K562 (cell line): Measurements from ENCODE around the gene FES. TPM values are rescaled to one million over a fixed set of nuclear protein-coding genes. Genes with fewer than 3 reads are reported as not detected.
A peak's percentile ranks its signal among the peaks of the same experiment; 100 is the strongest.

ENCODE experiments used
- ARHGAP35 ChIP-seq: fragments of 450-650 bp; IDR thresholded peaks from 2 replicates; pipeline ENCODE4 v1.6.1; 2018; ENCODE audit not compliant: partially characterized antibody
- CREM ChIP-seq: IDR thresholded peaks from 2 replicates; pipeline ENCODE4 v1.6.1; 2014; ENCODE audit warnings: antibody characterized with exemption, low read depth
- CXXC5 ChIP-seq: fragments of 250-450 bp; sonication (Bioruptor Pico); IDR thresholded peaks from 2 replicates; pipeline ENCODE4 v1.8.0; 2022; ENCODE audit warnings: inconsistent platforms, mild to moderate bottlenecking, moderate library complexity
- ETS1 ChIP-seq: conservative IDR thresholded peaks from 2 replicates; pipeline ENCODE4 v1.6.1; 2011; ENCODE audit warnings: low read depth, mild to moderate bottlenecking, low read length; ENCODE audit not compliant: control insufficient read depth
- GATAD2A ChIP-seq: fragments of 450-650 bp; IDR thresholded peaks from 2 replicates; pipeline ENCODE4 v1.6.1; 2017
- IRF2 ChIP-seq: sonication (generic); formaldehyde crosslinking; IDR thresholded peaks from 2 replicates; pipeline ENCODE4 v1.8.1; 2022; ENCODE audit warnings: mild to moderate bottlenecking, missing genetic modification reagents
- KLF13 ChIP-seq: fragments of 450-650 bp; IDR thresholded peaks from 2 replicates; pipeline ENCODE4 v1.6.1; 2016; ENCODE audit warnings: missing genetic modification characterization, low read depth, mild to moderate bottlenecking, missing compliant biosample characterization, moderate library complexity, borderline replicate concordance
- MAFG ChIP-seq: fragments of 450-650 bp; conservative IDR thresholded peaks from 2 replicates; pipeline ENCODE4 v1.6.1; 2016; ENCODE audit warnings: missing genetic modification characterization, missing compliant biosample characterization
- NFATC3 ChIP-seq: fragments of 450-650 bp; IDR thresholded peaks from 2 replicates; pipeline ENCODE4 v1.6.1; 2017; ENCODE audit warnings: mild to moderate bottlenecking
- NFE2 ChIP-seq: IDR thresholded peaks from 2 replicates; pipeline ENCODE4 v1.6.1; 2014; ENCODE audit warnings: antibody characterized with exemption, low read depth
- PHF8 ChIP-seq: fragments of 200-600 bp; sonication (generic); IDR thresholded peaks from 2 replicates; pipeline ENCODE4 v1.6.1; 2012; ENCODE audit warnings: mixed run types, mild to moderate bottlenecking, inconsistent platforms, low read length, moderate library complexity, borderline replicate concordance
- RBM15 ChIP-seq: fragments of 200-400 bp; formaldehyde crosslinking; IDR thresholded peaks from 2 replicates; pipeline ENCODE4 v1.6.1; 2018; ENCODE audit warnings: mild to moderate bottlenecking, low read length, moderate library complexity; ENCODE audit not compliant: insufficient read depth
- SAFB2 ChIP-seq: fragments of 200-400 bp; formaldehyde crosslinking; IDR thresholded peaks from 2 replicates; pipeline ENCODE4 v1.6.1; 2018; ENCODE audit warnings: borderline replicate concordance, low read length, low read depth, moderate library complexity; ENCODE audit not compliant: severe bottlenecking
- SNAPC5 ChIP-seq: fragments of 250-450 bp; sonication (Bioruptor Pico); IDR thresholded peaks from 2 replicates; pipeline ENCODE4 v1.8.0; 2021; ENCODE audit warnings: moderate library complexity, mild to moderate bottlenecking, inconsistent platforms
- TAF7 ChIP-seq: fragments of 450-650 bp; IDR thresholded peaks from 2 replicates; pipeline ENCODE4 v1.6.1; 2016; ENCODE audit warnings: missing genetic modification characterization, missing compliant biosample characterization
- USF1 ChIP-seq: sonication (generic); formaldehyde crosslinking; IDR thresholded peaks from 2 replicates; pipeline ENCODE4 v1.9.0; 2022; ENCODE audit warnings: mild to moderate bottlenecking, missing genetic modification reagents
- XRCC3 ChIP-seq: fragments of 450-650 bp; IDR thresholded peaks from 2 replicates; pipeline ENCODE4 v1.6.1; 2017; ENCODE audit warnings: mild to moderate bottlenecking, moderate library complexity
- ZBTB2 ChIP-seq: fragments of 450-650 bp; IDR thresholded peaks from 2 replicates; pipeline ENCODE4 v1.6.1; 2016; ENCODE audit warnings: antibody characterized with exemption
- ZBTB49 ChIP-seq: sonication (generic); formaldehyde crosslinking; IDR thresholded peaks from 2 replicates; pipeline ENCODE4 v1.8.0; 2022; ENCODE audit warnings: missing genetic modification reagents, mild to moderate bottlenecking, borderline replicate concordance
- ZNF384 ChIP-seq: IDR thresholded peaks from 2 replicates; pipeline ENCODE4 v1.6.1; 2012; ENCODE audit warnings: low read depth, low read length, improper control_type of control experiment
- ZNF583 ChIP-seq: fragments of 250-450 bp; sonication (Bioruptor Pico); IDR thresholded peaks from 2 replicates; pipeline ENCODE4 v1.4.0; 2020
- ZNF77 ChIP-seq: fragments of 250-450 bp; sonication (Bioruptor Pico); IDR thresholded peaks from 2 replicates; pipeline ENCODE4 v1.5.0; 2020
- polyA plus RNA-seq, 8 experiments: library from polyadenylated mRNA; depleted of rRNA in 4 of 8; stranded (reverse) in 5 of 8; unstranded in 3 of 8; fragments of >200 nt; fragmentation: Nextera tagmentation in 2 of 8; fragmentation: Illumina TruSeq in 1 of 8; extraction: Ambion mirVana in 2 of 8; extraction: Trizol in 1 of 8; gene quantifications; 2 replicates each; pipeline versions ENCODE4 v1.2.1 to v1.2.3, GENCODE V29; 2011 to 2014; ENCODE audit warnings: inconsistent platforms in 1 of 8, missing spikeins in 1 of 8
- total RNA-seq, 7 experiments: library from RNA; depleted of rRNA in 6 of 7; stranded (reverse); fragments of >200 nt in 6 of 7; fragmentation: Illumina TruSeq in 2 of 7; extraction: Trizol in 2 of 7; gene quantifications; 2 replicates each; pipeline versions ENCODE4 v1.2.1 to v1.2.3, GENCODE V29; 2011 to 2021; ENCODE audit warnings: low replicate concordance in 1 of 7

Gene FES
- total and polyA plus RNA-seq, 9 of the 15 experiments (the other 6 are each of a cell fraction or from before 2014, with no cell fraction given) = 0.38 to 2.6 (median 0.82) TPM

- TF ChIP-seq ZBTB49 (no peak), XRCC3 (no peak), CXXC5 (CRISPR knock-in tag) (peak; percentile 93), ETS1 (peak; percentile 73; the same call in 1 of the 2 replicates), NFE2 (peak; percentile 79), ZBTB2 (peak; percentile 64; the same call in 1 of the 2 replicates), MAFG (tag) (peak; percentile 85), PHF8 (no peak), ARHGAP35 (no peak), ZNF384 (no peak), NFATC3 (peak; percentile 81; the same call in 1 of the 2 replicates), CREM (peak; percentile 89), SAFB2 (no peak), TAF7 (tag) (no peak), ZNF77 (no peak), USF1 (CRISPR knock-in tag) (peak; percentile 76), KLF13 (tag) (no peak), RBM15 (no peak), GATAD2A (peak; percentile 28; the same call in 1 of the 2 replicates), ZNF583 (peak; percentile 76), SNAPC5 (CRISPR knock-in tag) (no peak), IRF2 (no peak)
Measured at GRCh38 chr15:90901175-90902039, 17.1 kb downstream of the FES start (continued).
